GM19455 (cell line): Measurements from ENCODE around the gene COX19.
"Not testable (repeated sequence)": the region's sequence is repeated elsewhere in the genome, so short reads cannot be mapped to it uniquely, and the experiment has no call there.

Source experiments
- ATAC-seq: cut with Tn5 transposase; IDR thresholded peaks from one replicate; pipeline ENCODE4 v1.9.1; 2021; ENCODE audit not compliant: unreplicated experiment

The COX19 gene

DNA sequence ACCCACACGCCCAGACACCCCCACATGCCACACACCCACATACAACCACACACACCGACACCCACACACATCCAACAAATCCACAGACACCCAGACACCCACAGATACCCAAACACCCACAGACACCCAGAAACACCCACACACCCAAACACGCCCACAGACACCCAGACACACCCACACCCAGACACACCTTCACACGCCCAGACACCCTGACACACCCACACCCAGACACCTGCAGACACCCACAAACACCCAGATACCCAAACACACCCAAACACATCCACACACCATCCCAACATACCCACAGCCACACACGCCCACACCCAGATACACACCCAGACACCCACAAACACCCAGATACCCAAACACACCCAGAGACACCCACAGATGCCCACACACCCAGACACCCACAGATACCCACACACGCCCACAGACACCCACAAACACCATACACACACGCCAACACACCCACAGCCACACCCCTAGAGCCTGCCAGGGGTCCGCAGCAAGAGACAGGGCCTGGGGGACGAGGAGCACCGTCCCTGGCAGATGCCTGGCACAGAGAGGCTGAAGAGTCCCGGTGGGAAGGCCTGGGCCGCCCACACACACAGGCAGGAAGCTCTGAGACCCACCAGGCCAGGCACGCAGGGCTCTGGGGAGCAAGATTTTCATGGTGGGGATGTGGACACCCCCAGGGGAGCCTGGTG is 36.1 kb upstream of the COX19 start:
- ATAC-seq, result no peak

DNA sequence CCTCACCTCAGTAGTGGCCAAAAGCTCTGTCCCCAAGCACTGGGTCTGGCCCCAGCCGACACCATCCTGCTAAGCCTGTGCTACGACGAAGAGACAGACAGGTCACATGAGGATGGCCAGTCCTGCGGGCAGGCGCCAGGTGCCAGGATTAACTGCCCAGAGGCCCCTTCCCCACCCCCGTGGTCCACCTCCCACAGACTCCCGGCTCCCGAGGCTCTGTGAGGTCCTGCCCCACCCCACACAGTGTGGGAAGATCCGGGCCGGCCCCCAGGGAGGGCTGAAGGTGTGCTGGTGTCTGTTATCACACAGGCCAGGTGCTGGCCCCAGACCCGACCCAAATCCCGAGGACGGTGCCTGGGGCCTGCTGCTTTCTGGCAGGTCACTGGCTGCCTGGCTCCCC is 34.9 kb upstream of the COX19 start:
- ATAC-seq, result no peak

DNA sequence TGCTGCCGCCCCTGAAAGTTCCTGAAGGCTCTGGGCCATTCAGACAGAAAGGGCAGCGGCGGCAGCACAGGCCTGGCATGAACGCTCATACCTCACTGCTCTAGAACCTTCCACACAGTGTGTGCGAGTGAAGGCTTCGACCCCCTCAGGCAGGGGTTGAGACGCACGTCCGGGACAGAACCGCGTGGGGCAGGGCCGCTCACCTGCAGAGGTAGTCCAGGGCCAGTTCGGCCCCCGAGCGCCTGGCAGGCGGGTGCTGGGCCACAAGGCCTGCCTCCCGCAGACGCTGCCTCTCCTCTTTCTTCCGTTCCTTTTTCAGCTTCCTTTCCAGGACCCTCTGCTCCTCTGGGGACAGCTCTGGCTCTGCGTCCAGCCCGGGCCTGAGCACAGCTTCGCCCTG is 34.4 kb upstream of the COX19 start:
- ATAC-seq, result no peak

DNA sequence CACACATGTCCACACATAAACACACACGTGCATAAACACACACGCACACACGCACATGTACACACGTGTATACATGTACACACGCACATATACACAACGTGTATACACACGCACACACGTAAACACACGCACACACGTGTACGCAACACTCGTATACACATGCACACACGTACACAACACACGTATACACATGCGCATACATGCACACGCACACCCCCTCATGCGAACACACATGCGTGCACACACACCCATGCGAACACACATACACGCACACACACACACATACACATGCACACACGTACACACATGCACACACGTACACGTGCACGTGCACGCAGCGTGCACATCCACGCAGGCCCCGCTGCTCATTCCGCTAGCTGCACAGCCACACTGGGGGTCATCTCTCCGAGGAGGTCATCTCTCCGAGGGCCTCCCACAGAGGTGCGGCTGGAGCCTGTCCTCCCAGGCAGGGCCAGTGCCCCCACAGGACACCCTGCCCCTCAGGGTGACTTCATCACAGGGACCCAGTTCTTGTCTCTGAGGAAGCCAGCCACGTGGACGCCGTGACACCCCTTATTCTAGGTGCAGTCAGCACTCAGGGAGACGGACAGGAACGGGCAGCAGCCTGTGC is 33.5 kb upstream of the COX19 start:
- no peak for ATAC-seq

DNA sequence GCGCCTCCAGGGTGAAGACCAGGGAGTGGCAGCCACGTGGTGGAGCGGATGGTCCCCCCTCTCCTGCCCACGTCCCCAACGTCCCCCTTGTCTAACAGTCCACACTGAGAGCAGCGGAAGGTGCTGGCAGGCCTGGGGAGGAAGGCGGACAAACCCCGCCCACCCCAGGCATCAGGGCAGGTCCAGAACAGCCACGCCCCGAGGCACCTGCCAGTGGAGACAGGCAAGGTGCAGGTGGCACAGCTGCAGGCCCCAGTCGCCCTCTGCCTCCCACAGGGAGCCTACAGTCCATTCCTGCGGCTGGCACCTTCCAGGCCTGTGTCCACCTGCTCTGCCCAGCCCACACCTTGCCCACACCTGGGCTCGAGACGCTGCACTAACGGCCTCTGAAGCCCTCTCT is 32.6 kb upstream of the COX19 start:
- ATAC-seq, result no peak

DNA sequence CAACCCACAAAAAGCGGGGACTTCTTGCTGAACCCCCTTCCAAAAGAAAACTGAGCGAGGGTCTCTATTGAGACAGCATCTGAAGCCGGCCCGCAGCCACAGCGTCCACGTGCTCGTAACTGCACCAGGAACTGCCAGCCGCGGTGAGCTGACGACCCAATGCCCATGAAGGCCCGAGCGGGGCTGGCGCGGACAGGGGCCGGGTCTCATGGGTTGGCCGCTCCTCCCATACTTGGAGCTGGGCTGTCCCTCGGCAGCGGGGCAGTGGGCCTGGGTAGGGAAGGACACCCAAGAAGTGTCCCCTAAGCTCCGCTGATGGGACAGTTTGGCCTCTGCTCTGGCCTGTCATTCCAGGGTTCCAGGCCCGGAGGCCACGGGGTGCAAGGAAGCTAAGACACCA is 30.0 kb upstream of the COX19 start:
- ATAC-seq, result no peak

DNA sequence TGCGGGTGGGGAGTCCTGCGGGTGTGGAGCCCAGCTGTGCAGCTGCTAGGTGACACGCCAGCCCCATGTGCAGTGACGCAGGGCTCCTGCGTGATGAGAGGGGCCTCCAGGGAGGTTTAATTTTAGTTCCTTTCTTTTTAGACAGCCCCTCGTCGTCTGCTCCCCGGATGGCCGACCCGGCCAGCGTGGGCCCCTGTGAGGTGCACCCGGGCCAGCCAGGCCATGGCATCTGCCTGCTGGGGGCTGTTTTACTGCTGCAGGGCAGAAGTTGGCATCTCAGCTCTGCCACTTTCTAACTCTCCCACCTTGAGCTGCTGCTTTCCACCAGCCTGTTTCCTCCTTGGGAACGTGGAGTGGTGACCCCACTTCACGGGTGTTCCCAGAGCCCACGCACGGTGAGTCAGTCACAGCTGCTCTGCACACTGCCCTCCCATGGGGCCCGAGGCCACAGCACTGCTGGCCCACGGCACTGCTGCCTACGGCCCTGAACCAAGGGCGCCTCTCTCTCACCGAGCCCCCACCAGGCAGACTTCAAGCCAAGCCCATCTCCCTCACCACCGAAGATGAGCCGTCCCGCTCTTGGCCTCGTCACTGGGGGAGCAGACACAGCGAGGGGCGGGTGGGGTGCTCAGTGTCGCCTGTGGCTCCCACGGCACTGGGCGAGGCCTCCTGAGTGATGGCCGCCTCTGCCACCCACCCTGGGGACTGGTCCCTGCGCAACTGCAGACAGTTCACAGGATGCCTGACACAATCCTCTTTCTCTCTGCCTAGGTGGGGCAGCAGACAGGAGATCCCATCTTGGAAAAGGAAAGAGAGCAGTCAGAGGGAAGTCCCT is 28.9 kb upstream of the COX19 start:
- ATAC-seq, result no peak

DNA sequence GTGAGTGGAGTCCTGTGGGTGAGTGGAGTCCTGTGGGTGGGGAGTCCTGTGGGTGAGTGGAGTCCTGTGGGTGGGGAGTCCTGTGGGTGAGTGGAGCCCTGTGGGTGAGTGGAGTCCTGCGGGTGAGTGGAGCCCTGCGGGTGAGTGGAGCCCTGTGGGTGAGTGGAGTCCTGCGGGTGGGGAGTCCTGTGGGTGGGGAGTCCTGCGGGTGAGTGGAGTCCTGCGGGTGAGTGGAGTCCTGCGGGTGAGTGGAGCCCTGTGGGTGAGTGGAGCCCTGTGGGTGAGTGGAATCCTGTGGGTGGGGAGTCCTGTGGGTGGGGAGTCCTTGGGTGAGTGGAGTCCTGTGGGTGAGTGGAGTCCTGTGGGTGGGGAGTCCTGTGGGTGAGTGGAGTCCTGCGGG is 27.1 kb upstream of the COX19 start:
- ATAC-seq, result not testable (repeated sequence)

DNA sequence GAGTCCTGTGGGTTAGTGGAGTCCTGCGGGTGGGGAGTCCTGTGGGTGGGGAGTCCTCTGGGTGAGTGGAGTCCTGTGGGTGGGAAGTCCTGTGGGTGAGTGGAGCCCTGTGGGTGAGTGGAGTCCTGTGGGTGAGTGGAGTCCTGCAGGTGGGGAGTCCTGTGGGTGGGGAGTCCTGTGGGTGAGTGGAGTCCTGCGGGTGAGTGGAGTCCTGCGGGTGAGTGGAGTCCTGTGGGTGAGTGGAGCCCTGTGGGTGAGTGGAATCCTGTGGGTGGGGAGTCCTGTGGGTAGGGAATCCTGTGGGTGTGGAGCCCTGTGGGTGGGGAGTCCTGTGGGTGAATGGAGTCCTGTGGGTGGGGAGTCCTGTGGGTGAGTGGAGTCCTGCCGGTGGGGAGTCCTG is 26.7 kb upstream of the COX19 start:
- not testable (repeated sequence) for ATAC-seq

DNA sequence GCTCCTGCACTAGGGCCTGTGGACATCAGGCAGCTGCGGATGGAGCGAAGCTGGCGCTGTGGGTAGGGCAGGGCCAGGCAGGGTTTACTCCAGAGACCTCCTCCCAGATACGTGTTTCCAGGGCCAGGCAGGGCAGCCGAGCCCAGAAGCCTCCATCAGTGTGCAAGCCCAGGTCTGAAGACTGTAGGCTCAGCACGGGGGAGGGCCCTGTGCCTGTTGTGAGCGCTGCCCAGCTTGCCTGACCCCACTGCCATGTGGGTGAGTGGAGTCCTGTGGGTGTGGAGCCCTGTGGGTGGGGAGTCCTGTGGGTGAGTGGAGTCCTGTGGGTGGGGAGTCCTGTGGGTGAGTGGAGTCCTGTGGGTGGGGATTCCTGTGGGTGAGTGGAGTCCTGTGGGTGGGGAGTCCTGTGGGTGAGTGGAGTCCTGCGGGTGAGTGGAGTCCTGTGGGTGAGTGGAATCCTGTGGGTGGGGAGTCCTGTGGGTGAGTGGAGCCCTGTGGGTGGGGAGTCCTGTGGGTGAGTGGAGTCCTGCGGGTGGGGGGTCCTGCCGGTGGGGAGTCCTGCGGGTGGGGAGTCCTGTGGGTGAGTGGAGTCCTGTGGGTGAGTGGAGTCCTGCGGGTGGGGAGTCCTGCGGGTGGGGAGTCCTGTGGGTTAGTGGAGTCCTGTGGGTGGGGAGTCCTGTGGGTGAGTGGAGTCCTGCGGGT is 25.9 kb upstream of the COX19 start:
- ATAC-seq, result not testable (repeated sequence)

DNA sequence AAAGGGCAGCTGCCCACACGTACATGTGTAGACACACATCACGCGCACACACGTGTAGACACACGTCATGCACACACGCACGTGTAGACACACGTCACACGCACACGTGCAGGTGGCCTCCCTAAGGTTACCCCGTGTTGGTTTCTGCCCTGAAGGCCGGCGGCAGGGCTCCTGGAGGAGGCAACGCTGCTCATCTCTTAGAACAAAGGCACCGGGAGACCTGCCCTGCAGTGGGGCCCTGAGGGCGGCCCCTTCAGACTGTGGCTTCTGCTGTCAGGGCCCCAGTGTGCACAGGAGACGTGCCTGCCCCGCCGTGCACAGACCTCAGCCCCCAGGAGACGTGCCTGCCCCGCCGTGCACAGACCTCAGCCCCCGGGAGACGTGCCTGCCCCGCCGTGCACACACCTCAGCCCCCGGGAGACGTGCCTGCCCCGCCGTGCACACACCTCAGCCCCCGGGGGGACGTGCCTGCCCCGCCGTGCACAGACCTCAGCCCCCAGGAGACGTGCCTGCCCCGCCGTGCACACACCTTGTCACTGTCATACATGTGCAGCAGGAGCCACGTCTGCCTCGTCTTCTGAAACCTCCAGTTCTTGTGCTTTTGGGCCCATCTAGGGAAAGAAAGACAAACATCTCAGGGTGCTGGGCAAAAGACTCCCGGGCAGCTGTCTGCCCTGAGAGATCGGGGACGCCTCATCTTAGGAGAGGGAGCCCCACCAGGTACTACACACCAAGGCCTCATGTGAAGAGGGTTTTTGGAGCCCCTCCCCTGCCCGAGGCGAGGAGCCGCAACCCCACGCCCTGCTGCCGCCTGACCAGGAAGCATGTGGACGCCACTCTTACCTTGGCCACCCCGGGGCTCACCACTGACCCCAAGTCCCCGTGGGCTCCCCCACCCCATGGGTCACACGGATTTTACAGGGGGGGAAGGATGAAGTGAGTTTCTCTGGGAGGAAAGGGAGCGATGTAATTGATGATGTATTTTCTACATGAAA is 24.9 kb upstream of the COX19 start:
- ATAC-seq, result peak; percentile 71

DNA sequence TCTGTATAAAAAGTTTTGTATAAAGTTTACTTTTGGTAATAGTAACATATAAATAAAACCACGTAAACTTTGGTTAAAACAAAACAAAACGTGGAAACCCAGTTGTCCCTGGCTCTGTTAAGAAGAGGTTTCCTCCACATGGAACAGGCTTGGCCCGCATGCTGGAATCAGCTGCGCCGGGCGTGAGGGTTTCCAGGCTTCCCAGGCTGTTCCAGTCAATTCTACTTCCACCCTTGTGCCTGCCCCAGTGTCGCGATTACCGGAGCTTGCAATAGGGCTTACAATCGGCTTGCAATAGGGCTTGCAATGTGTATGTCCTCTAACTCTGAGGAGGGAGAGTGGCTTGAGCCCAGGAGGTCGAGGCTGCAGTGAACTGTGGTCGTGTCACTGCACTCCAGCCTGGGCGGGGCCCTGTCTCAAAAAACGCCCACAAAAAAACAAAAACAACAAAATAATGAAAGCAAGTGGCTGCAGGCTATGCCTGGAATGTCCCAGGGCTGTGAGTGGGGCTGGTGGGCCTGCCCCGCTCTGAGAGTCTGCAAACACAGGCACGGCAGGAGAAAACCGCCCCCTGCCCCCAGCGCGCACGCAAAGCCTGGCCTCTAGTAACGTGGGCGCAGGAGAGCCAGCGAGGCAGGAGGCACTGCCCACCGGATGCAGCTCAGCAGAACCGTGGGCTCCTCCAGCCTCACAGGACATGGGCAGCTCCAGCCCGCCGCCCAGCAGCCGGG is 24.0 kb upstream of the COX19 start:
- ATAC-seq, result peak; percentile 24

DNA sequence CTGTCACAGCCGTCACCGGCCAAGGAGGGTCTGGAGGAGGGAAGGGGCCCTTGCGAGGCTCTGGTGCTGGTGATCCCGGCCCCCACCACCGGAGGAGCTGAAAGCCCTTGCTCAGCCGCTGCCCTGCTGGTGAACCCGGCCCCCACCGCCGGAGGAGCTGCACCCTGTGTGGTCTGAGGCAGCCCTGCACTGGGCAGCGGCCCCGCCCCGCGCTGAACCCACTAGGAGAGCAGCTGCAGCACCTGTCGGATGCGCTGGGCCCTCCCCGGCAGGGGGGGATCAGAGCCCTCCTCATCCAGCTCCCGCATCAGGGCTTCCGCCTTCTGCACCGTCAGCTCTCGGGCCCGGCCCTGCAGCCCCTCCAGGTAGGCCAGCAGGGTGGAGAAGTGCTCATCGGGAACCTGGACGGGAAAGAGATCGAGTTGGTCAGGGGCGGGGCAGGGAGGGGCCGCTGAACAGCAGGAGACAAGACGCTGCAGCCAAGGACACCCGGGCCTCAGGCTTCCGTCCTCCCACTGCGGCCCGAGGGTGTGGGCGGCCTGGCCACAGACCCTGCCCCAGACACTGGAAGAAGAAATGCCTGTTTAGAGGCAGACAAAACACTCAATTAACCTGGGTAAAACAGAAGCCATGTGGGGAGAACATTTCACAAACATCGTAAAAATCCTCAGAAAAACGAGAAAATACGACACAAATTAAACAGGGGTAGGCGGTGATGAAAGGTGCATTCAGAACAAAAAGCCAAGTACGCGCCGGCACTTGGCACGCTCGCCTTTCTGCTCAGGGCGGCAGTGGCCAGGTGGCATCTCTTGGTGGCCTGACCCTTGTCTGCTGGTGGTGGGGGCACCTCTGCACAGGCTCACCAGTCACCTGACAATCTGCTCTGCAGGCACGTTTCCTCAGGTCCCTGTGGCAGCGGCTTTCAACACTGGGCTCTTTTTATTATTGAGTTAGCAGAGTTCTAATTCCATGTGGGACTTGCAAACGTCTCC is 22.4 kb upstream of the COX19 start:
- ATAC-seq, result no peak

DNA sequence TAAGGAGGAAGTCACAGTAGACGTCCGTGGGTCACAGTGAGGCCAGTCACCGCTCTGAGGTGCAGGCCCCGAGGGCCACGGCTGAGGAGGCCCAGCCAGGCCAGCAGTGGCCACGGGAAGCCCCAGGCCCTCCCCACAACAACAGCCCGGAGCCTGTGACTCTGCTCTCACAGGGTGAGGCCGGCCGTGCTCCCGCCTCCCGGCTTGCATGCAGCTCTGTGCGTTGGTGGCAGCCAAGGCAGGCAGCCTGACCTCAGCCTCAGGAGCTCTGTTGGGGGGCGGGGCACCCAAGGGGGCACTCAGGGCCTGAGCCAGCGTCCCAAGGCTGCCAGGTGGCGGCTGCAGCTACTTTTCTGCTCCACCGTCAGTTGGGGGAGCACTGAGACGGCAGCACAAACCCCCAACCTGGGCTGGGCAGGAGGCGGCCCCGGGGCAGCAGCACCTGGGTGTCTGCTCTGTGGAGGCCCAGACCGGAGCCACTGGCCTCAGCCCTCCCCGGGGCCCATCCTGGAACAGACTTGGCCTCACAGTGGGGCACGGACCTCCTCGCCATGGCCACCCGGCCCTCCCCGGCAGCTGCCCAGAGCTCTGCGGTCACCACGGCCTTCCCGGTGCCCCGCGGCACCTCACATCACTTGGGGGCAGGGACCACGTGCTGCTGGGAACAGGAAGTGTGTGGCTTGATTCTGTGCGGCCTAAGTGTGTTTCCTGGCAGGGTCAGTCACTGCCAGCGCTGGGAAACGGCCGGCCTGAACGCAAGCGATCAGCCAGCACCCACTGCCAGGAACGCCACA is 20.9 kb upstream of the COX19 start:
- ATAC-seq, result no peak

DNA sequence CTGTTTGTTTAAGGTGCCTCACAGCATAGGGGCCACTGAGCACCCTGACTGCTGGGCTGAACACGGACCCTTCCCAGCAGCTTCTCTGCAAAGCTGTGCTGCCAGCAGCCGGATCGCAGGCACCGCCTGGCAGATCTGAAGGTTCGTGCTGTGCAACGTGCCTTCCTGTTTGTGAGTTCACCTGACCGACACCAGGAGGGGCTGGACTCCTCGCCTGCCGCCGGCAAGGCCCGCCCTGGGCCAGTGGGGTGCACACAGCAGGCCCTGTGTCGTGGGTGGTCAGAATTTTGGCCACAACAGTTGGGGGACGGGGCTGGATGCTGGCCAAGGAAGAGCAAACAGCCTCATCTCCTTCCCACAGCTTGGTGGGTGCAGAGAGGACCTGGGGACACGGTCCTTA is 20.2 kb upstream of the COX19 start:
- ATAC-seq, result no peak

DNA sequence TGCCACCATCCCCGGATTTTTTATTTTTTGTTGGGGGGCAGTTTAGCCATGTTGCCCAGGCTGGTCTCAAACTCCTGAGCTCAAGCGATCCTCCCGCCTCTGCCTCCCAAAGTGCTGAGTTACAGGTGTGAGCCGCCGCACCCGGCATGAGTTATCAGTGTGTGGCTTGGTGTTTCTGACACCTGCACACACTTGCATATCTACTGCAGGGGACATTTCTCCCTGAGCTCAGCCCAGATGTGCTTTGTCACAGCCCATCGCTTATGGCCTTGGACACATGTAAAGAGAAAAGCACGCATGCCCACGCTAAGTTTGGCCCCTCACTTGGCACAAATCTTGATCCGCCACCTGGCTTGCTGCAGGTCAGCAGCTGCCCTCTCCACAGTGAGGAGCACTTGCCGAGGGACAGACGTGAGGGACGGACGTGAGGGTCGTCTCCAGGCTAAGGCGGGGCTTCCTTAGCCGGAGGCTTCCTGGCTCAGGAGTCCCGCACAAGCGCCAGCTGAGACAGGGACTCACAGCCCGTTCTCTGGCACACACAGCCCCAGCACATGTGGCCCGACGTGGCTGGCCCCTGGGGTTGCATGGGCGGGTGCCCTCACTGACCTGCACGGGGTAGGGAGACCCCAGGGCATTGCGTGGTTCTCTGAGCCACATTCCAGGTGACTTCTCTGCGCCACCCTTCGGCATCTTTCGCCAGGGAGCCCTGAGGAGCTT is 19.4 kb upstream of the COX19 start:
- ATAC-seq, result no peak
